Stomach (tissue), 9 donors: ENCODE data around the gene ARHGEF10L. TPM values are rescaled to one million over a fixed set of nuclear protein-coding genes. Genes with fewer than 3 reads are reported as not detected.

Experiments
- DNase-seq, 2 donors: peaks; one replicate each; pipeline versions ENCODE4 v3.0.0 to v3.0.0-alpha.2; 2013 to 2019
- H3K27ac ChIP-seq, 5 donors: fragments of 200-600 bp in 4 of 5; sonication (generic) in 4 of 5; one replicate each; pipeline ENCODE4 v1.5.1; 2013 to 2019; ENCODE audit warnings: mild to moderate bottlenecking in 1 of 5, moderate library complexity in 1 of 5
- H3K27me3 ChIP-seq, 3 donors: fragments of 200-600 bp; sonication (generic); one replicate each; pipeline ENCODE4 v1.5.1; 2017 to 2019; ENCODE audit warnings: mixed run types in 1 of 3
- H3K36me3 ChIP-seq, 4 donors: fragments of 200-600 bp; sonication (generic); 1 replicate in 3 of 4; 2 replicates in 1 of 4; pipeline ENCODE4 v1.5.1; 2016 to 2019
- H3K4me1 ChIP-seq, 4 donors: fragments of 200-600 bp; sonication (generic); one replicate each; pipeline ENCODE4 v1.5.1; 2016 to 2019
- H3K4me3 ChIP-seq, 4 donors: fragments of 200-600 bp; sonication (generic) in 3 of 4; one replicate each; pipeline ENCODE4 v1.5.1; 2016 to 2019; ENCODE audit warnings: mild to moderate bottlenecking in 1 of 4
- H3K9me3 ChIP-seq, 4 donors: fragments of 200-600 bp; sonication (generic); one replicate each; pipeline ENCODE4 v1.5.1; 2016 to 2019
- CTCF ChIP-seq, 7 experiments: fragments of 450-650 bp in 4 of 7; fragments of 200-600 bp in 3 of 7; sonication (generic) in 3 of 7; IDR thresholded peaks; one replicate each; pipeline ENCODE4 v1.5.1; 2016 to 2019; ENCODE audit warnings: antibody characterized with exemption in 7 of 7, control low read depth in 2 of 7, mild to moderate bottlenecking in 1 of 7
- EP300 ChIP-seq: sonication (generic); formaldehyde crosslinking; IDR thresholded peaks from one replicate; pipeline ENCODE4 v1.6.1; 2017; ENCODE audit warnings: antibody characterized with exemption
- POLR2A ChIP-seq, 4 donors: fragments of 450-650 bp; IDR thresholded peaks; one replicate each; pipeline ENCODE4 v1.6.1; 2016; ENCODE audit warnings: antibody characterized with exemption in 4 of 4, control low read depth in 2 of 4, mild to moderate bottlenecking in 1 of 4, moderate library complexity in 1 of 4
- POLR2AphosphoS5 ChIP-seq, 3 donors: sonication (generic); formaldehyde crosslinking; IDR thresholded peaks; one replicate each; pipeline ENCODE4 v1.6.1; 2016; ENCODE audit warnings: antibody characterized with exemption in 3 of 3
- WGBS, 5 donors: extraction: QIAGEN DNeasy Blood & Tissue Kit in 3 of 5; methylation state at CpG; one replicate each; pipeline versions ENCODE4 v1.1.5 to v1.1.7; 2013 to 2018; 5-methylcytosine and 5-hydroxymethylcytosine counted together
- intact Hi-C: fragments of 100-400 bp; cut with DNase I; formaldehyde crosslinking; loops from one replicate; pipeline ENCODE4 v1.15.1; 2023; ENCODE audit warnings: low total_unique reads
- polyA plus RNA-seq, 3 donors: library from polyadenylated mRNA; stranded (reverse); fragments of 200-250 nt; gene quantifications; one replicate each; pipeline ENCODE4 v1.2.3, GENCODE V29; 2013
- total RNA-seq, 5 donors: library from RNA; depleted of rRNA; stranded (reverse); fragments of >200 nt; gene quantifications; one replicate each; pipeline versions ENCODE4 v1.1.0 to v1.2.3, GENCODE V29; 2014 to 2016
- donor health status: healthy with polysubstance abuse.
- donor health status: Bipolar disorder and iron deficiency.
- donor health status: healthy.

Gene ARHGEF10L
- total and polyA plus RNA-seq, 8 donors = 15.4 to 329 (median 45.0) TPM

DNA sequence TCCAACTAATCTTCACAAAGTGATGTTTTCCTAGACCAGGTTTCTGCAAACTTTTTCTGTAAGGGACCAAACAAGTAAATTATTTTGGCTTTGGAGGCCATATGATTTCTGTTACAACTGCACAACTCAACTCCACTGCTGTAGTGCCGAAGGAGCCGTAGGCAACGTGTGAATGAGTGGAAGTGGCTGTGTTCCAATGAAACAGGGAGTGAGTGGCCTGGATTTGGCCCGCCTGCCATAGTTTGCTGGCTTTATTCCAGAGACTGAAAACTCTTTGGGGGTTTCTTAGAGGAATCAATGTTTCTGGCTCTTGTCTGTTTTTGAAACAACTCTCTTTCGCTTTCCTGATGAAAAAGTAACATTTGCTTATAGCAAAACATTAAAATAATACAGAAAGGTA lies 203.1 kb downstream of the ARHGEF10L start:
- Histone ChIP-seq H3K4me3 (no peak overlapping the region), H3K27ac (no peak overlapping the region), H3K9me3 (no peaks in the 10 kb centered on the region), H3K36me3 (no peaks in the 10 kb centered on the region), H3K27me3 (peaks cover 0 to 48% (median 18%) of the 10 kb centered on the region in 3 donors), H3K4me1 (peaks cover 0 to 8% (median 0%) of the 10 kb centered on the region in 4 donors)
- WGBS, 5 donors = 25 to 43% (median 42%) methylated on average over 5 of the region's 5 CpGs
- TF ChIP-seq CTCF (IDR thresholded peaks at IDR 0.05) (no peak), POLR2AphosphoS5 (IDR thresholded peaks at IDR 0.05) (no peak), EP300 (no peak), POLR2A (IDR thresholded peaks at IDR 0.05) (no peak)
- intact Hi-C loops = no loop called here
- peak in 1 of 2 donors; percentile 70 for DNase-seq

- Histone ChIP-seq H3K9me3 (no peaks in the 10 kb centered on the region), H3K4me3 (no peak overlapping the region), H3K27ac (no peak overlapping the region), H3K4me1 (peaks cover 0 to 8% (median 0%) of the 10 kb centered on the region in 4 donors), H3K36me3 (no peaks in the 10 kb centered on the region), H3K27me3 (peaks cover 0 to 44% (median 22%) of the 10 kb centered on the region in 3 donors)
- intact Hi-C loops = no loop called here
- peak in 1 of 2 donors; percentile 21 for DNase-seq
- no peak for TF ChIP-seq CTCF (IDR thresholded peaks at IDR 0.05)
- TF ChIP-seq POLR2AphosphoS5 (IDR thresholded peaks at IDR 0.05) = no peak
- TF ChIP-seq EP300 = no peak
- TF ChIP-seq POLR2A (IDR thresholded peaks at IDR 0.05) = no peak
- 44 to 55% (median 52%) methylated on average over 9 to 11 of the region's 11 CpGs for WGBS, 5 donors
Observed at GRCh38 chr1:17743008-17743647, 203.6 kb downstream of the ARHGEF10L start.

GRCh38 chr1:17743925-17744324 lies 204.4 kb downstream of the ARHGEF10L start:
- H3K4me3 ChIP-seq = no peak overlapping the region
- H3K9me3 ChIP-seq = no peaks in the 10 kb centered on the region
- no peaks in the 10 kb centered on the region for H3K36me3 ChIP-seq
- 83 to 100% (median 89%) methylated on average over 3 of the region's 3 CpGs for WGBS, 5 donors
- H3K27me3 ChIP-seq = peaks cover 0 to 42% (median 23%) of the 10 kb centered on the region in 3 donors
- intact Hi-C loops = no loop called here
- no peak for DNase-seq
- peaks cover 0 to 8% (median 0%) of the 10 kb centered on the region in 4 donors for H3K4me1 ChIP-seq
- TF ChIP-seq POLR2A (IDR thresholded peaks at IDR 0.05) (no peak), EP300 (no peak), POLR2AphosphoS5 (IDR thresholded peaks at IDR 0.05) (no peak), CTCF (IDR thresholded peaks at IDR 0.05) (no peak)
- H3K27ac ChIP-seq = no peak overlapping the region

DNA sequence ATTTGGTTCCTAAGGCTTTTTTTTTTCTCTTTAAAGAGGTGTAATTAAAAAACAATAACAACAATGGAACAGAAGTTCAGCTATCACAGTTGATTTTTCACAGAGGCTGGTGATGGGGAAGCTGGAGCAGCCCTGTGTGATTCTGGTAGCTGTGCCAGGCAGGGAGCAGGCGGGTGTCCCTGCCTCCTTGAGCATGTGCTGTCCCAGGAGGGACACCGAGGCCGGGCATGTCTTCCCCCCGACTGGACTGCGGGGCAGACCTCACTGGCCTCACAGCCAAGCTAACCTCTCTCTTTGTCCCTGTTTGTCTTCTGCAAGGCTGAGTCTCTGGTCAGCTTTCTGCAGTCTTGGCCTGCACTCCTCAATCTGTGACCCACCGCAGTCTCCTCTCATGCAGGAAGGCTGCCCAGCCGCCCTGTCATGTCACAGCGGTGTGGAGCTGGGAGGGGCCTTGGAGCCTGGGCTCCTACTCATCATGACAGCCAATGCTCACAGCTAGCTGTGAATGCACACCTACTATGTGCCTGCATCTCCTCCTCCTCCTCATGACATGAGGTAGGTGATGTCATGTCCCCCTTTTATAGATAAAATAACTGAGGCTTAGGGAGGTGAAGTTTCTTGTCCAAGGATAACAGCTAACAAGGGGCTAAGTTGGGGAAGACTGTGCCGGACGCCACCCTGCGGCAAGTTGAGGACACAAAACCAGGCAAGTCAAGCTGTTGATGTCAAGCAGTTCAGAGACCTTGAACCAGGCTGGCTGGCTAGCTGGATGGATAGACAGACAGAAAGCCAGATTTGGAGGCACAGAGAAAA lies 205.4 kb downstream of the ARHGEF10L start:
- DNase-seq = no peak
- peaks cover 0 to 8% (median 0%) of the 10 kb centered on the region in 4 donors for H3K4me1 ChIP-seq
- WGBS, 5 donors = 77 to 86% (median 80%) methylated on average over 9 to 11 of the region's 11 CpGs
- H3K36me3 ChIP-seq = no peaks in the 10 kb centered on the region
- TF ChIP-seq POLR2A (IDR thresholded peaks at IDR 0.05) (no peak), EP300 (no peak), POLR2AphosphoS5 (IDR thresholded peaks at IDR 0.05) (no peak), CTCF (IDR thresholded peaks at IDR 0.05) (no peak)
- no peaks in the 10 kb centered on the region for H3K9me3 ChIP-seq
- H3K4me3 ChIP-seq = no peak overlapping the region
- peaks cover 0 to 32% (median 16%) of the 10 kb centered on the region in 3 donors for H3K27me3 ChIP-seq
- no peak overlapping the region for H3K27ac ChIP-seq
- intact Hi-C loops = no loop called here
